ENCODE data around the gene ARL2. TPM values are rescaled to one million over a fixed set of nuclear protein-coding genes. Genes with fewer than 3 reads are reported as not detected.

Gene ARL2
- total RNA-seq, 4 donors from 2014 or later, result 101 to 260 (median 110) TPM

GRCh38 chr11:65043881-65044501 lies 30.0 kb downstream of the ARL2 start:
- TF ChIP-seq POLR2A (IDR thresholded peaks at IDR 0.05), result no peak
- TF ChIP-seq CTCF (IDR thresholded peaks at IDR 0.05), result no peak
- peak in 1 of 2 donors; percentile 53 for DNase-seq (ENCODE audit: low spot score in 2 of 2)
- 70 to 81% methylated on average over 15 to 23 of the region's 23 CpGs for WGBS, 2 donors
- intact Hi-C loops (cut with DNase I; ENCODE audit: low total_unique reads), result no loop called here
- no peak overlapping the region for H3K4me3 ChIP-seq (ENCODE audit: low read depth, poor library complexity, severe bottlenecking)

- WGBS, 2 donors, result 92 to 94% methylated on average over 5 of the region's 5 CpGs
- intact Hi-C loops (cut with DNase I; ENCODE audit: low total_unique reads), result no loop called here
- H3K4me3 ChIP-seq (ENCODE audit: low read depth, poor library complexity, severe bottlenecking), result no peak overlapping the region
- DNase-seq (ENCODE audit: low spot score in 2 of 2), result no peak
- TF ChIP-seq POLR2A (IDR thresholded peaks at IDR 0.05), result no peak
- no peak for TF ChIP-seq CTCF (IDR thresholded peaks at IDR 0.05)
Observed at GRCh38 chr11:65045061-65045460, 31.1 kb downstream of the ARL2 start.

- intact Hi-C loops (cut with DNase I; ENCODE audit: low total_unique reads), result no loop called here
- H3K4me3 ChIP-seq (ENCODE audit: low read depth, poor library complexity, severe bottlenecking), result no peak overlapping the region
- TF ChIP-seq POLR2A (IDR thresholded peaks at IDR 0.05) (no peak), CTCF (IDR thresholded peaks at IDR 0.05) (no peak)
- WGBS, 2 donors, result 89 to 93% methylated on average over 5 to 6 of the region's 7 CpGs
- DNase-seq (ENCODE audit: low spot score in 2 of 2), result no peak
Observed at GRCh38 chr11:65045728-65046127, 31.8 kb downstream of the ARL2 start.

- TF ChIP-seq POLR2A (IDR thresholded peaks at IDR 0.05), result no peak
- no peak for TF ChIP-seq CTCF (IDR thresholded peaks at IDR 0.05)
- no peak overlapping the region for H3K4me3 ChIP-seq (ENCODE audit: low read depth, poor library complexity, severe bottlenecking)
- intact Hi-C loops (cut with DNase I; ENCODE audit: low total_unique reads), result no loop called here
- DNase-seq (ENCODE audit: low spot score in 2 of 2), result peak in 1 of 2 donors; percentile 88
- WGBS, 2 donors, result 11 to 18% methylated on average over 48 to 54 of the region's 56 CpGs
Observed at GRCh38 chr11:65047581-65048422, 33.8 kb downstream of the ARL2 start.

GRCh38 chr11:65051398-65051858 lies 37.5 kb downstream of the ARL2 start:
- intact Hi-C loops (cut with DNase I; ENCODE audit: low total_unique reads), result no loop called here
- TF ChIP-seq POLR2A (IDR thresholded peaks at IDR 0.05), result no peak
- no peak for TF ChIP-seq CTCF (IDR thresholded peaks at IDR 0.05)
- no peak for DNase-seq (ENCODE audit: low spot score in 2 of 2)
- WGBS, 2 donors, result 86% methylated on average over 9 of the region's 9 CpGs
- no peak overlapping the region for H3K4me3 ChIP-seq (ENCODE audit: low read depth, poor library complexity, severe bottlenecking)
